ENCODE data around the gene GON4L. TPM values are rescaled to one million over a fixed set of nuclear protein-coding genes. Genes with fewer than 3 reads are reported as not detected.
A peak's percentile ranks its signal among the peaks of the same experiment; 100 is the strongest.
"Not testable (repeated sequence)": the region's sequence is repeated elsewhere in the genome, so short reads cannot be mapped to it uniquely, and the experiment has no call there.

The GON4L gene
- total RNA-seq, 1 donor from 2014 or later: 56.2 TPM

GRCh38 chr1:155745284-155746228, 111.5 kb downstream of the GON4L start:
- peak overlapping the region; percentile 88 for H3K27ac Mint-ChIP-seq
- intact Hi-C loops (cut with micrococcal nuclease): loop anchor here (1.0 to 10.0 kb wide), 2 partner anchors 57 to 471 kb away; partner anchors contain the start of genes CLK2, HCN3 and YY1AP1
- H3K9me3 Mint-ChIP-seq; H3K4me1 Mint-ChIP-seq (ENCODE audit: low read depth); H3K27me3 Mint-ChIP-seq (ENCODE audit: low read depth): not testable (repeated sequence)
- peak; percentile 91 for DNase-seq (ENCODE audit: low spot score)
- peak overlapping the region; percentile 86 for H3K4me3 Mint-ChIP-seq (ENCODE audit: low read depth)
- H3K36me3 Mint-ChIP-seq (ENCODE audit: low read depth): peaks cover 16% of the 10 kb centered on the region

- no peak for DNase-seq (ENCODE audit: low spot score)
- intact Hi-C loops (cut with micrococcal nuclease): loop anchor here (1.0 to 10.0 kb wide), 2 partner anchors 56 to 470 kb away; partner anchors contain the start of genes CLK2, HCN3 and YY1AP1
- Mint-ChIP-seq H3K36me3 (ENCODE audit: low read depth) (peaks cover 13% of the 10 kb centered on the region), H3K9me3 (no peaks in the 10 kb centered on the region), H3K4me1 (ENCODE audit: low read depth) (no peaks in the 10 kb centered on the region), H3K27me3 (ENCODE audit: low read depth) (no peaks in the 10 kb centered on the region), H3K4me3 (ENCODE audit: low read depth) (peak overlapping the region; percentile 86), H3K27ac (peak overlapping the region; percentile 88)
Observed at GRCh38 chr1:155744711-155745283, 112.2 kb downstream of the GON4L start.

- H3K36me3 Mint-ChIP-seq (ENCODE audit: low read depth): peaks cover 14% of the 10 kb centered on the region
- no peak for DNase-seq (ENCODE audit: low spot score)
- no peak overlapping the region for H3K4me3 Mint-ChIP-seq (ENCODE audit: low read depth)
- H3K4me1 Mint-ChIP-seq (ENCODE audit: low read depth): no peaks in the 10 kb centered on the region
- no peaks in the 10 kb centered on the region for H3K27me3 Mint-ChIP-seq (ENCODE audit: low read depth)
- intact Hi-C loops (cut with micrococcal nuclease): loop anchor here (10.0 kb wide), 1 partner anchor 467 kb away; the partner anchor contains the start of genes CLK2 and HCN3
- no peak overlapping the region for H3K27ac Mint-ChIP-seq
- H3K9me3 Mint-ChIP-seq: no peaks in the 10 kb centered on the region
Observed at GRCh38 chr1:155741908-155742307, 115.1 kb downstream of the GON4L start.

GRCh38 chr1:155740995-155741394, 116.0 kb downstream of the GON4L start:
- DNase-seq (ENCODE audit: low spot score): no peak
- no peak overlapping the region for H3K4me3 Mint-ChIP-seq (ENCODE audit: low read depth)
- H3K36me3 Mint-ChIP-seq (ENCODE audit: low read depth): peaks cover 23% of the 10 kb centered on the region
- H3K27ac Mint-ChIP-seq: no peak overlapping the region
- H3K27me3 Mint-ChIP-seq (ENCODE audit: low read depth): no peaks in the 10 kb centered on the region
- no peaks in the 10 kb centered on the region for H3K9me3 Mint-ChIP-seq
- intact Hi-C loops (cut with micrococcal nuclease): loop anchor here (10.0 kb wide), 1 partner anchor 466 kb away; the partner anchor contains the start of genes CLK2 and HCN3
- H3K4me1 Mint-ChIP-seq (ENCODE audit: low read depth): no peaks in the 10 kb centered on the region

GRCh38 chr1:155729031-155729898, 127.7 kb downstream of the GON4L start:
- Mint-ChIP-seq H3K9me3 (no peaks in the 10 kb centered on the region), H3K4me3 (ENCODE audit: low read depth) (no peak overlapping the region), H3K27me3 (ENCODE audit: low read depth) (no peaks in the 10 kb centered on the region), H3K27ac (no peak overlapping the region), H3K36me3 (ENCODE audit: low read depth) (peaks cover 48% of the 10 kb centered on the region), H3K4me1 (ENCODE audit: low read depth) (no peaks in the 10 kb centered on the region)
- intact Hi-C loops (cut with micrococcal nuclease): no loop called here
- DNase-seq (ENCODE audit: low spot score): no peak

GRCh38 chr1:155725142-155725541, 131.9 kb downstream of the GON4L start:
- DNase-seq (ENCODE audit: low spot score): no peak
- Mint-ChIP-seq H3K4me3 (ENCODE audit: low read depth) (no peak overlapping the region), H3K4me1 (ENCODE audit: low read depth) (no peaks in the 10 kb centered on the region), H3K36me3 (ENCODE audit: low read depth) (peaks cover 40% of the 10 kb centered on the region), H3K27me3 (ENCODE audit: low read depth) (no peaks in the 10 kb centered on the region), H3K27ac (no peak overlapping the region), H3K9me3 (no peaks in the 10 kb centered on the region)
- intact Hi-C loops (cut with micrococcal nuclease): no loop called here

GRCh38 chr1:155719703-155720102, 137.3 kb downstream of the GON4L start:
- DNase-seq (ENCODE audit: low spot score): no peak
- Mint-ChIP-seq H3K4me3 (ENCODE audit: low read depth) (no peak overlapping the region), H3K9me3 (no peaks in the 10 kb centered on the region), H3K4me1 (ENCODE audit: low read depth) (peaks cover 7% of the 10 kb centered on the region), H3K27ac (no peak overlapping the region), H3K27me3 (ENCODE audit: low read depth) (no peaks in the 10 kb centered on the region), H3K36me3 (ENCODE audit: low read depth) (peaks cover 46% of the 10 kb centered on the region)
- intact Hi-C loops (cut with micrococcal nuclease): no loop called here

GRCh38 chr1:155718524-155719115, 138.4 kb downstream of the GON4L start:
- H3K27ac Mint-ChIP-seq; H3K9me3 Mint-ChIP-seq; H3K4me1 Mint-ChIP-seq (ENCODE audit: low read depth); intact Hi-C loops (cut with micrococcal nuclease); H3K4me3 Mint-ChIP-seq (ENCODE audit: low read depth); H3K27me3 Mint-ChIP-seq (ENCODE audit: low read depth); DNase-seq (ENCODE audit: low spot score): not testable (repeated sequence)
- peaks cover 51% of the 10 kb centered on the region for H3K36me3 Mint-ChIP-seq (ENCODE audit: low read depth)

- Mint-ChIP-seq H3K9me3 (no peaks in the 10 kb centered on the region), H3K27ac (no peak overlapping the region), H3K27me3 (ENCODE audit: low read depth) (no peaks in the 10 kb centered on the region), H3K36me3 (ENCODE audit: low read depth) (peaks cover 58% of the 10 kb centered on the region), H3K4me1 (ENCODE audit: low read depth) (peaks cover 13% of the 10 kb centered on the region), H3K4me3 (ENCODE audit: low read depth) (no peak overlapping the region)
- intact Hi-C loops (cut with micrococcal nuclease): no loop called here
- DNase-seq (ENCODE audit: low spot score): no peak
Observed at GRCh38 chr1:155717041-155717440, 140.0 kb downstream of the GON4L start.

- H3K9me3 Mint-ChIP-seq: no peaks in the 10 kb centered on the region
- H3K36me3 Mint-ChIP-seq (ENCODE audit: low read depth): peaks cover 56% of the 10 kb centered on the region
- intact Hi-C loops (cut with micrococcal nuclease): no loop called here
- no peak overlapping the region for H3K27ac Mint-ChIP-seq
- H3K4me1 Mint-ChIP-seq (ENCODE audit: low read depth): peaks cover 13% of the 10 kb centered on the region
- H3K4me3 Mint-ChIP-seq (ENCODE audit: low read depth): no peak overlapping the region
- H3K27me3 Mint-ChIP-seq (ENCODE audit: low read depth): no peaks in the 10 kb centered on the region
- no peak for DNase-seq (ENCODE audit: low spot score)
Observed at GRCh38 chr1:155715777-155716176, 141.2 kb downstream of the GON4L start.

- H3K4me3 Mint-ChIP-seq (ENCODE audit: low read depth); H3K27me3 Mint-ChIP-seq (ENCODE audit: low read depth); H3K27ac Mint-ChIP-seq; intact Hi-C loops (cut with micrococcal nuclease); H3K9me3 Mint-ChIP-seq; DNase-seq (ENCODE audit: low spot score): not testable (repeated sequence)
- peaks cover 54% of the 10 kb centered on the region for H3K36me3 Mint-ChIP-seq (ENCODE audit: low read depth)
- H3K4me1 Mint-ChIP-seq (ENCODE audit: low read depth): peaks cover 13% of the 10 kb centered on the region
Observed at GRCh38 chr1:155715056-155715455, 142.0 kb downstream of the GON4L start.

- no peaks in the 10 kb centered on the region for H3K9me3 Mint-ChIP-seq
- H3K36me3 Mint-ChIP-seq (ENCODE audit: low read depth): peaks cover 51% of the 10 kb centered on the region
- intact Hi-C loops (cut with micrococcal nuclease): no loop called here
- H3K4me1 Mint-ChIP-seq (ENCODE audit: low read depth): peaks cover 13% of the 10 kb centered on the region
- H3K4me3 Mint-ChIP-seq (ENCODE audit: low read depth): no peak overlapping the region
- H3K27ac Mint-ChIP-seq: no peak overlapping the region
- no peaks in the 10 kb centered on the region for H3K27me3 Mint-ChIP-seq (ENCODE audit: low read depth)
- DNase-seq (ENCODE audit: low spot score): no peak
Observed at GRCh38 chr1:155713075-155713474, 143.9 kb downstream of the GON4L start.
